Karpas-422 (cell line): ENCODE measurements around the gene DTL. TPM values are rescaled to one million over a fixed set of nuclear protein-coding genes. Genes with fewer than 3 reads are reported as not detected.
"Not testable (repeated sequence)": the region's sequence is repeated elsewhere in the genome, so short reads cannot be mapped to it uniquely, and the experiment has no call there.

ENCODE experiments used
- DNase-seq: peaks from one replicate; pipeline ENCODE4 v3.0.0-alpha.2; 2015
- H2AFZ ChIP-seq: fragments of 200-600 bp; sonication (generic); 2 replicates; pipeline ENCODE4 v1.6.1; 2014; ENCODE audit warnings: antibody characterized with exemption, low read length, mixed read lengths
- H3K27ac ChIP-seq: fragments of 200-600 bp; sonication (generic); 2 replicates; pipeline ENCODE4 v1.5.1; 2014; ENCODE audit warnings: mild to moderate bottlenecking, low read length, moderate library complexity
- H3K27me3 ChIP-seq: fragments of 200-600 bp; sonication (generic); 2 replicates; pipeline ENCODE4 v1.6.1; 2014; ENCODE audit warnings: low read length, mixed read lengths
- H3K36me3 ChIP-seq: fragments of 200-600 bp; sonication (generic); 2 replicates; pipeline ENCODE4 v1.6.1; 2014; ENCODE audit warnings: low read length, mixed read lengths; ENCODE audit not compliant: insufficient read depth
- H3K4me1 ChIP-seq: fragments of 200-600 bp; sonication (generic); 2 replicates; pipeline ENCODE4 v1.6.1; 2014; ENCODE audit warnings: mild to moderate bottlenecking, low read length, mixed read lengths
- H3K4me2 ChIP-seq: fragments of 200-600 bp; sonication (generic); 2 replicates; pipeline ENCODE4 v1.6.1; 2014; ENCODE audit warnings: low read length, low read depth, mild to moderate bottlenecking; ENCODE audit not compliant: poor library complexity, severe bottlenecking
- H3K4me3 ChIP-seq: fragments of 200-600 bp; sonication (generic); 2 replicates; pipeline ENCODE4 v1.5.1; 2014; ENCODE audit warnings: mild to moderate bottlenecking, antibody characterized with exemption, low read length, mixed read lengths
- H3K79me2 ChIP-seq: fragments of 200-600 bp; sonication (generic); 2 replicates; pipeline ENCODE4 v1.6.1; 2014; ENCODE audit warnings: mild to moderate bottlenecking, low read length, mixed read lengths
- H3K9ac ChIP-seq: fragments of 200-600 bp; sonication (generic); 2 replicates; pipeline ENCODE4 v1.6.0; 2014; ENCODE audit warnings: low read length
- H3K9me2 ChIP-seq: fragments of 200-600 bp; sonication (generic), shearing (Covaris generic); replicated peaks from 2 replicates; pipeline ENCODE4 v1.6.0; 2014; ENCODE audit warnings: mild to moderate bottlenecking, low read length, moderate library complexity; ENCODE audit not compliant: insufficient read depth
- H3K9me3 ChIP-seq: fragments of 300-700, 200-600 bp; sonication (generic); 2 replicates; pipeline ENCODE4 v1.6.1; 2014; ENCODE audit warnings: low read length, mixed read lengths
- H4K20me1 ChIP-seq: fragments of 200-600 bp; sonication (generic); 2 replicates; pipeline ENCODE4 v1.6.1; 2014; ENCODE audit warnings: mild to moderate bottlenecking, antibody characterized with exemption, low read length, low read depth; ENCODE audit not compliant: insufficient read depth
- total RNA-seq: library from RNA; depleted of rRNA; stranded (reverse); fragments of >200 nt; shearing (Covaris generic); gene quantifications from 2 replicates; pipeline ENCODE4 v1.2.3, GENCODE V29; 2014; ENCODE audit warnings: low replicate concordance

Gene DTL
- total RNA-seq, 1 experiment from 2014 or later, result 13.5 TPM

DNA sequence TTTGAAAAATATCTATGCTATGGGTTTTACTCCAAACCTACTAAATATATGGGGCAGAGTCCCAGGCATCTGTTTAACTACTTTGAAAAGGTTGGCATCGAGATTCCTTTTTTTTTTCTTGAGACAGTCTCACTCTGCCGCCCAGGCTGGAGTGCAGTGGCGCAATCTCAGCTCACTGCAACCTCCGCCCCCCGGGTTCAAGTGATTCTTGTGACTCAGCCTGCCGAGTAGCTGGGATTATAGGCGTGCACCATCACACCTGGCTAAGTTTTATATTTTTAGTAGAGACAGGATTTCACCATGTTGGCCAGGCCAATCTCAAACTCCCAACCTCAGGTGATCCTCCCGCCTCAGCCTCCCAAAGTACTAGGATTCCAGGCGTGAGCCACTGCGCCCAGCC, 7.8 kb upstream of the DTL start:
- not testable (repeated sequence) for H3K27me3 ChIP-seq, H3K4me3 ChIP-seq, H3K27ac ChIP-seq, H3K9me2 ChIP-seq, H3K4me2 ChIP-seq, H2AFZ ChIP-seq, DNase-seq, H4K20me1 ChIP-seq, H3K9ac ChIP-seq
- Histone ChIP-seq H3K4me1 (peaks cover 15% of the 10 kb centered on the region), H3K79me2 (peaks cover 100% of the 10 kb centered on the region), H3K36me3 (peaks cover 47% of the 10 kb centered on the region), H3K9me3 (peaks cover 15% of the 10 kb centered on the region)

DNA sequence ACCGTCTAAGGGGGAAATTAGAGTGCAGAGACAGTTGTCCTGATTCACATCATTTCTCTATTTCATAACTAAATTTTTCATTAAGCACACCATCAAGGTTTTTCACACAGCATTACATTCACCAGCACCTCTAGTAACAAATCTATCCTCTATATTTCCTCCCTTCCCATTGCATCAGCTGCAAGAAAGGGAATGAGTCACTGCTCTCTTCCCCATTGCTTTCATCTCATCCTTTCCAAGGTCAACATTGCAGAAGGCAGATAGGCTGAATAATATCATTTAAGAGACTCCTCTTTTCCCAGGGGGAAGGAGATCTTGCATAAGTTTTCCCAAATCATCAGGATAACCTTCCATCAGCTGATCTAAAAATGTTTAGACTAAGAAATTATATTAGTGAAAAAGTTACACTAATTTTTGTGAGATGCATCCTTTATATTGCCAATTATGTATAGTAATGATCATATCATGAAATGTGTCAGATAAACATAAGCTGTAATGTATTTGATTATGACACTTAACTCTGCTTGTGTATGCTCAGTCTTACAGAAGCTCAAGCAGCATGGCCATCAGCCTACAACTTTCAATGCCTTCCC, 4.5 kb upstream of the DTL start:
- no peak overlapping the region for H2AFZ ChIP-seq
- H3K27ac ChIP-seq, result no peak overlapping the region
- H3K79me2 ChIP-seq, result peaks cover 92% of the 10 kb centered on the region
- H3K4me2 ChIP-seq, result no peak overlapping the region
- H3K27me3 ChIP-seq, result no peaks in the 10 kb centered on the region
- H3K4me3 ChIP-seq, result no peak overlapping the region
- no peaks in the 10 kb centered on the region for H3K9me2 ChIP-seq
- H3K36me3 ChIP-seq, result peaks cover 38% of the 10 kb centered on the region
- H3K9ac ChIP-seq, result no peak overlapping the region
- peaks cover 7% of the 10 kb centered on the region for H4K20me1 ChIP-seq
- peaks cover 30% of the 10 kb centered on the region for H3K4me1 ChIP-seq
- peaks cover 8% of the 10 kb centered on the region; the same call in 1 of the 2 replicates for H3K9me3 ChIP-seq
- no peak for DNase-seq

DNA sequence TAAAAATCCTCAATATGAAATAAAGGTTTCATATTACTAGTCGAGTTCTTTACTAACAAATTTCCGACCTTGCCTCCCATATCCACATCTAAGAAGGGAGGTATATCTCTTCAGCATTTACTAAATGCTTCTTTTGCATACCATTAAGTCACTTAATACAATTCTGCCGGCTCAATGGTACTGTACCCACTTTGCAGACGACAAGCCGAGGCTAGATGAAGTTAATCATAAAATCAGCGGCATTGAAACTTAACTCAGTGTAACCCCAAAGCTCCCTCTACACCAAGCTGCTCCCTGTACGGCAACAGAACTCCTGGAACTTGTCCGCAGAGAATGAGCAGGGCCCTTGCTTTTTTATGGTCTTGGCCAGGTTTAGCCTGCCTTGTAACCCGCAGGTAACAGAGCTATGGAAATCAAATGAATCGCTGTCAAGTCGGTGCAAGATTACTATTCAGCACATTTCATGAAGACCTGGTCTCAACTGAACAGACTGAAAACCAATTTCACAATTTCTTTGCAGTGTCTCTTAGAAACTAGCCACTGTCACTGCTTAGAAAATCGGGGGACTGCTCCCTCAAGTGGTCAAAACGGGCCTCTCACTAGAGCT, 929 bp upstream of the DTL start:
- Histone ChIP-seq H3K27ac (peak overlapping the region; percentile 51), H2AFZ (no peak overlapping the region), H3K27me3 (no peaks in the 10 kb centered on the region), H3K9me3 (no peaks in the 10 kb centered on the region), H3K9me2 (no peaks in the 10 kb centered on the region), H3K4me1 (peaks cover 59% of the 10 kb centered on the region), H4K20me1 (peaks cover 7% of the 10 kb centered on the region), H3K79me2 (peaks cover 92% of the 10 kb centered on the region), H3K9ac (peak overlapping the region; percentile 81), H3K4me3 (peak overlapping the region; percentile 88), H3K4me2 (peak overlapping the region; percentile 97), H3K36me3 (peaks cover 19% of the 10 kb centered on the region; the same call in 1 of the 2 replicates)
- no peak for DNase-seq

DNA sequence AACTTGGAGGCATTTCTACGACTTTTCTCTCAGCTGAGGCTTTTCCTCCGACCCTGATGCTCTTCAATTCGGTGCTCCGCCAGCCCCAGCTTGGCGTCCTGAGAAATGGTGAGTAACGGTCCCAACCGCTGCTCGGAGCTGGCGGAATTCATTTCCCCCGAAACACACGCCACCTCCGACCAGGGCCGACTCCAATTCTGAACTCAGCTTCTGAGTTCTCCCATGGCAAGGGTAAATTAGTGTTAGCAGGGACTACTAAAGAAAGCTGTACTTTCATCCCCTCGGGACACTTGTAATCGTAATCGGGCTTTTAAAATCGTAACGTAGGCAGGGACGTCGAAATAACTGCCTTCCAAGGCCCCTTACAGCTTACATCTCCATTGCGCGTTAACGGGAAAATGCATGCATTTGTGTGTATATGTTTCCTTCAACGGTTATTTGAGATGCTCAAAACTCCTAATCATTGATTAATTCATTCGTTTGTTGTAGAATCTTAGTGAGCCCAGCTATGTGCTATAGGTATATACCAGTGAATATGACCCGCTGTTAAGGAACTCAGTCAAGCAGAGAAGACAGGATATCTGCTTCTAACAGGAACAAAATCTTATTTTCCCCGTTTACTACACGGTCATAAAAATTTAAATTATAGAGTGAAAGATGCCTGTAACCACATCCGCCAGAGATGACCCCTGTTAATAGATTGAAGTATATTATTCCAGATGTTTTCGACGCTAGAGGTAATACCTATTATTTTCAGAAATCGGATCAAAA, 472 bp downstream of the DTL start:
- Histone ChIP-seq H3K79me2 (peaks cover 91% of the 10 kb centered on the region), H3K4me1 (peaks cover 53% of the 10 kb centered on the region), H3K36me3 (peaks cover 24% of the 10 kb centered on the region; the same call in 1 of the 2 replicates), H3K4me2 (peak overlapping the region; percentile 86), H3K9me3 (no peaks in the 10 kb centered on the region), H4K20me1 (peaks cover 7% of the 10 kb centered on the region), H2AFZ (peak overlapping the region; percentile 79), H3K27ac (peak overlapping the region; percentile 78), H3K4me3 (peak overlapping the region; percentile 88), H3K9me2 (no peaks in the 10 kb centered on the region), H3K27me3 (no peaks in the 10 kb centered on the region), H3K9ac (peak overlapping the region; percentile 71)
- DNase-seq, result peak; percentile 58

DNA sequence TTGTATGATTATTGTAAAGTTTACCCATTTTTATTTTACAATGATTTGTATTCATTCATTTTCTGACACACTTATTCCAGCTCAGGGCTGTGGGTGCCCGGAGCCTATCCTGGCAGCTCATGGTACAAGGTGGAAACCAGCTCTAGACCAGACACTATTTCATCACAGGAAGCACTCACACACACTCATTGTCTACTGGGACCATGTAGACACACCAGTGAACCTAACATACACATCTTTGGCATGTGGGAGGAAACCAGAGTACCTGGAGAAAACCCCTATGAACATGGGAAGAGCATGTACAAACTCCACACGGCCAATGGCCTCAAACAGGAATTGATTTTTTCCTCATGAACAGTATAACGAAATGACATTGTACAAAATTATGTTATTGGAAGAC, 2.4 kb downstream of the DTL start:
- no peaks in the 10 kb centered on the region for H3K9me3 ChIP-seq
- H4K20me1 ChIP-seq, result peaks cover 7% of the 10 kb centered on the region
- peaks cover 91% of the 10 kb centered on the region for H3K79me2 ChIP-seq
- no peaks in the 10 kb centered on the region for H3K27me3 ChIP-seq
- peak overlapping the region; percentile 86 for H3K4me2 ChIP-seq
- no peak overlapping the region for H2AFZ ChIP-seq
- no peak overlapping the region for H3K9ac ChIP-seq
- no peak overlapping the region for H3K27ac ChIP-seq
- peaks cover 44% of the 10 kb centered on the region for H3K4me1 ChIP-seq
- no peak for DNase-seq
- H3K9me2 ChIP-seq, result no peaks in the 10 kb centered on the region
- peaks cover 25% of the 10 kb centered on the region; the same call in 1 of the 2 replicates for H3K36me3 ChIP-seq
- H3K4me3 ChIP-seq, result peak overlapping the region; percentile 88

DNA sequence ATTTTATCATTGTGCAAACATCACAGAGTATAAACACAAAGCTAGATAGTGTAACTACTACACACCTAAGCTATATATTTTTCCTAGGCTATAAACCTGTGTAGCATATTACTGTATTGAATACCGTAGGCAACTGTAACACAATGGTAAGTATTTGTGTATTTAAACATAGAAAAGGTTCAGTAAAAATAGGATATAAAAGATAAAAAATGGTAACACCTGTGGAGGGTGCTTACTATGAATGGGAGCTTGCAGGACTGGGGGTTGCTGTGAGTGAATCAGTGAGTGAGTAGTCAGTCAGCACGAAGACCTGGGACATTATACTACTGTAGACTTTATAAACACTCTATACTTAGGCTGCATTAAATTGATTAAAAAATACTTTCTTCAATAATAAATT, 4.1 kb downstream of the DTL start:
- Histone ChIP-seq H3K4me3 (no peak overlapping the region), H3K4me1 (peaks cover 30% of the 10 kb centered on the region), H3K79me2 (peaks cover 87% of the 10 kb centered on the region), H3K9ac (no peak overlapping the region), H3K4me2 (peak overlapping the region; percentile 86), H2AFZ (no peak overlapping the region), H3K36me3 (peaks cover 23% of the 10 kb centered on the region; the same call in 1 of the 2 replicates), H3K9me2 (no peaks in the 10 kb centered on the region), H3K27ac (no peak overlapping the region), H3K27me3 (no peaks in the 10 kb centered on the region), H4K20me1 (peaks cover 2% of the 10 kb centered on the region), H3K9me3 (no peaks in the 10 kb centered on the region)
- DNase-seq, result no peak

DNA sequence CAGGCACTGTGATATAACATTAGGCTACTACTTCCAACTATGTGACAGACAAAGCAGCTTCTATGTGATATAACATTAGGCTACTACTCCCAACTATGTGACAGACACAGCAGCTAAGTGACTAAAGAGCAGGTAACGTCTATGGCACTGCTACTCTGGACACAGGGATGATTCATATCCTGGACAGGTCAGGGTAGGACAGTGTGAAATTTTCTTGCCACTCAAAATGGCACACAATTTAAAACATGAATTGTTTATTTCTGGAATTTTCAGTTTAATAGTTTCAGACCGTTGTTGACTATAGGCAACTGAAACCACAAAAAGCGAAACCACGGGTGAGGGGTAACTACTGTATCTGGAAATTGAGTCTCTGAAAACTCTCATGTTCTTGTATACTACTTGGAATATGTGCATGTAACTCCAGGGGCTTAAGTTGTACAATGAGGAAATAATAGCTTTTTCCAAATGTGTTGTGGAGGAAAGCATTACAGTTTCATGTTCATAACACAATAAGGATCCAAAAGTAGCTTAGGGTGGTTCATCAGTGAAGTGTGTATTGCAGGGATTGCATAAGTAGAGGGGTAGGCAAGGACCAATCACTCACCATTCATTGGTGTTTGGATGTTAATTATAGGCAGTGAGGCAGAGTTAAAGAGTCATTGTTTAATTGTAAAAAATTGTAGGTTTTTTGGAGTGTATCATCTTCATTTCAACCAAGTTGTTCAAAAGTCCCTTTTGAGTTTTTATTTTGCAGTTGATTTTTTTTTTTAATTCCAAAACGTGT, 5.3 kb downstream of the DTL start:
- H3K27ac ChIP-seq, result no peak overlapping the region
- no peak for DNase-seq
- H3K4me2 ChIP-seq, result no peak overlapping the region
- H3K36me3 ChIP-seq, result peaks cover 31% of the 10 kb centered on the region; the same call in 1 of the 2 replicates
- H2AFZ ChIP-seq, result no peak overlapping the region
- no peaks in the 10 kb centered on the region for H4K20me1 ChIP-seq
- no peaks in the 10 kb centered on the region for H3K27me3 ChIP-seq
- no peaks in the 10 kb centered on the region for H3K9me2 ChIP-seq
- no peaks in the 10 kb centered on the region for H3K9me3 ChIP-seq
- no peak overlapping the region for H3K9ac ChIP-seq
- peaks cover 95% of the 10 kb centered on the region for H3K79me2 ChIP-seq
- peaks cover 30% of the 10 kb centered on the region for H3K4me1 ChIP-seq
- H3K4me3 ChIP-seq, result no peak overlapping the region
